Bronchial epithelial cell (primary cell): ENCODE results near the gene ATAD2B. TPM values are rescaled to one million over a fixed set of nuclear protein-coding genes. Genes with fewer than 3 reads are reported as not detected.
A peak's percentile ranks its signal among the peaks of the same experiment; 100 is the strongest.

ENCODE experiments used
- DNase-seq: peaks from one replicate; pipeline ENCODE4 v3.0.0-alpha.2; 2010; ENCODE audit warnings: low read depth
- FAIRE-seq: peaks from 2 replicates; lab custom pipeline; 2011; peaks lifted over from hg19 to GRCh38; lab: Jason Lieb, UNC
- H3K27me3 ChIP-seq: 2 replicates; pipeline ENCODE4 v1.5.1; 2011; ENCODE audit warnings: low read length; ENCODE audit not compliant: control insufficient read depth, insufficient read depth
- H3K36me3 ChIP-seq: 2 replicates; pipeline ENCODE4 v1.5.1; 2011; ENCODE audit warnings: low read length; ENCODE audit not compliant: control insufficient read depth, insufficient read depth
- H3K4me3 ChIP-seq: 2 replicates; pipeline ENCODE4 v1.5.1; 2011; ENCODE audit warnings: mild to moderate bottlenecking, low read depth, low read length, control low read depth
- total RNA-seq: library from RNA; depleted of rRNA; stranded (reverse); fragments of >200 nt; gene quantifications from 2 replicates; pipeline ENCODE4 v1.2.1, GENCODE V29; 2014
- TF ChIP-seq, protein P1 (sequence below): IDR thresholded peaks from 2 replicates; pipeline ENCODE4 v1.5.1; 2011; ENCODE audit warnings: mild to moderate bottlenecking, moderate library complexity, low read length, control low read depth, inconsistent platforms; ENCODE audit not compliant: insufficient read depth, severe bottlenecking

ATAD2B gene
- total RNA-seq, 1 donor from 2014 or later: 8.7 TPM

DNA sequence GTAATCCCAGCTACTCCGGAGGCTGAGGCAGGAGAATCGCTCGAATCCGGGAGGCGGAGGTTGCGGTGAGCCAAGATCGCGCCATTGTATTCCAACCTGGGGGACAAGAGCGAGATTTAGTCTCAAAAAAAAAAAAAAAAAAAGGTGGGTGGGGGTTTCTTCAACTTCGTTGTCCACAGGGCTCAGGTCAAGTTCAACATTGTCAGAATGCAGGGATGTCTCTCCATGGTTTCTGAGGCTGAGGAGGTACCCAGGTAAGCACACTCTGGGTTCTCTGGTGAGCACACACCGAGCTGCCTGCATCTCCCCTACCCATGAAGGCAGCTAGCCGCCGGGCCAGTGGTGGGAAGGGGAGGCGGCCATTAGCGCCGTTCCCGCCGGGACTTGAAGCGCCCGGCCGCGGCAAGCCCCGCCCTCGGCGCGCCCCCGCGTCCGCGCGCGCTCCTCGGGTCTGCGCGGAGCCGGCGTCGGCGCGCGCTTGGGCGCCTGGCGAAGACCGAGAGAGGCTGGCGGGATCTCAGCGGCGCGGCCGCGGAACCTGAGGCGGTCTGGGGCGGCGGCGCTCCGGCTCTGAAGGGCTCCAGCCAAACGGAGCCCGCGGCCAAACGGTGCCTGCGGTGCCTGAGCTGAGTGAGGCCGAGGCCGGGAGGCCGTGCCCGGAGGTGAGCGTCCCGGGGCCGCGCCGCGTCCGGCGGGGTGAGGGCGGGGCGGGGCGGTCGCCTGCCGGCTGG, 13.2 kb upstream of the ATAD2B start, which contains the start of gene UBXN2A:
UBXN2A (plus strand) TSS at position 477 of the 731 bp plus-strand sequence. CDS start 17,852 bp downstream, outside the sequence.
- TF ChIP-seq, protein P1, sequence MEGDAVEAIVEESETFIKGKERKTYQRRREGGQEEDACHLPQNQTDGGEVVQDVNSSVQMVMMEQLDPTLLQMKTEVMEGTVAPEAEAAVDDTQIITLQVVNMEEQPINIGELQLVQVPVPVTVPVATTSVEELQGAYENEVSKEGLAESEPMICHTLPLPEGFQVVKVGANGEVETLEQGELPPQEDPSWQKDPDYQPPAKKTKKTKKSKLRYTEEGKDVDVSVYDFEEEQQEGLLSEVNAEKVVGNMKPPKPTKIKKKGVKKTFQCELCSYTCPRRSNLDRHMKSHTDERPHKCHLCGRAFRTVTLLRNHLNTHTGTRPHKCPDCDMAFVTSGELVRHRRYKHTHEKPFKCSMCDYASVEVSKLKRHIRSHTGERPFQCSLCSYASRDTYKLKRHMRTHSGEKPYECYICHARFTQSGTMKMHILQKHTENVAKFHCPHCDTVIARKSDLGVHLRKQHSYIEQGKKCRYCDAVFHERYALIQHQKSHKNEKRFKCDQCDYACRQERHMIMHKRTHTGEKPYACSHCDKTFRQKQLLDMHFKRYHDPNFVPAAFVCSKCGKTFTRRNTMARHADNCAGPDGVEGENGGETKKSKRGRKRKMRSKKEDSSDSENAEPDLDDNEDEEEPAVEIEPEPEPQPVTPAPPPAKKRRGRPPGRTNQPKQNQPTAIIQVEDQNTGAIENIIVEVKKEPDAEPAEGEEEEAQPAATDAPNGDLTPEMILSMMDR: no peak
- H3K36me3 ChIP-seq: no peaks in the 10 kb centered on the region
- no peak for FAIRE-seq
- DNase-seq: peak; percentile 63
- peak within 1 kb of the TSS; percentile 77 for H3K4me3 ChIP-seq
- H3K27me3 ChIP-seq: no peaks in the 10 kb centered on the region

DNA sequence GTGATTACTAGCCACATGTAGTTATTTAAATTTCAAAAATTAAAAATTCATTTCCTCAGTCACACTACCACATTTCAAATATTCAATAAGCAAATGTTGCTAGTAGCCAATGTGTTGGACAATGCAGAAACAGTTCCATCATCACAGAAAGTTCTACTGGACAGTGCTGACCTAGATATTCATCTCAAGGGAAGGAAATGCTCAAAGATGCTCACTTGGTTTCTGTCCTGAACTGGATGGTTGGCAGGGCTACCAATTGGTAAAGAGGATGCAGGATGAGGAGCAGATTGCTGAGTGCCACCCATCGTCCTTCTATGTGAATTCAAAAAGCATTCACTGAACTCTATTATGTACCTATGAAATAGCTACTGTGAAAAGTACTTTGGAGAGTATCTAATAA, 7.3 kb upstream of the ATAD2B start:
- DNase-seq: no peak
- Histone ChIP-seq H3K27me3 (no peaks in the 10 kb centered on the region), H3K36me3 (no peaks in the 10 kb centered on the region), H3K4me3 (no peak overlapping the region)
- TF ChIP-seq, protein P1: no peak
- no peak for FAIRE-seq

DNA sequence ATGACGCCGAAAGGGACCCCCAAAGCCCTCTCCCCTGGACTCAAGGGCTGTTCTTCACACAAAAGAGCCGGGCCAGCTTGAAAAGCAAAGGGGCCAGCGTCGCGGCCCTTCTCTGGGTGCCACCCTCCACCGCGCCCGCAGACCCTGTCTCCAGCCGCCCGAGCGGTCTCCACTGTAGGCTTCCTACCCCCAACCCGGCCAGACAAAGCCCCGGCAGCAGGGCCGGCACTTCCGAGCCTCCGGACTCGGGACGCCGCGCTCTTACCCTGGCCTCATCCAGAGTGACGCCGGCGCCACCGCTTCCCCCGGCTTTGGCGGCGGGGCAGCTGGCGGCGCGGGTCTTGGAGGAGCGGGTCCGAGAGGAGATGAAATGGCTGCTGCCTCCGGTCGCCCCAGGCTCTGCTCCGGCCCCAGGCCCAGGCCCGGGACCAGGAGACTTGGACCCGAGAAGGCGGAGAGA, 603 bp downstream of the ATAD2B start:
- no peak for FAIRE-seq

DNA sequence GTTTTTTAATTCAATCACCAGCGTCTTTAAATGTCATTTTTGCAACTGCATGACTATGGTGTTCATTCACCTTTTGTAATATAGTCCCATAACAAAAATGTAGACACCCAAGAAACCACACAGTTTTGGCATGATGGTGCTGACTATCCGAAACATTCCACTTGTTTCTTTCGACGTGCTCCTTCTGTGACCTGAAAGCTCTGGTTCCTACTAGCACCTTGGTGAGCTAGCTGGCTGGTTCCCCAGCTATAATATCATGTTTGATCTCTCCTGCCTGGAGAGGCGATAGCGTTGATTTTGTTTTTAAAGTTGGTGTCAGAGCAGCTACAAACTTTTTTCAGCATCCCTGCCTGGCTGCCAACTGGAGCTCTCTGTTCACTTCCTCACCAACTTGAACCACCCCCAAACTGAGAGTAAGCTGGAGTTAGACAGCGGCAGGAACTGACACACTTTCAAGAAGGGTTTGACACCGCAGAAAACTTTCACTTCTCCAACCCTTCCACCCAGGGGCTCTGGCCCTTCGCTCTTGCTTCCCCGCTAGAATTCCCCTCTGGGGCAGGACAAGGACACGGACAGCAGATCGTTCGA, 1.1 kb downstream of the ATAD2B start:
- H3K4me3 ChIP-seq: peak overlapping the region; percentile 97
- FAIRE-seq (no peak), DNase-seq (peak; percentile 68)
- TF ChIP-seq, protein P1: no peak
- H3K27me3 ChIP-seq: no peaks in the 10 kb centered on the region
- H3K36me3 ChIP-seq: peaks cover 2% of the 10 kb centered on the region

More for the DNA sequence above, 603 bp downstream of the ATAD2B start:
- Histone ChIP-seq H3K27me3 (no peaks in the 10 kb centered on the region), H3K36me3 (peaks cover 2% of the 10 kb centered on the region), H3K4me3 (peak overlapping the region; percentile 97)
- no peak for DNase-seq
- TF ChIP-seq, protein P1: no peak

DNA sequence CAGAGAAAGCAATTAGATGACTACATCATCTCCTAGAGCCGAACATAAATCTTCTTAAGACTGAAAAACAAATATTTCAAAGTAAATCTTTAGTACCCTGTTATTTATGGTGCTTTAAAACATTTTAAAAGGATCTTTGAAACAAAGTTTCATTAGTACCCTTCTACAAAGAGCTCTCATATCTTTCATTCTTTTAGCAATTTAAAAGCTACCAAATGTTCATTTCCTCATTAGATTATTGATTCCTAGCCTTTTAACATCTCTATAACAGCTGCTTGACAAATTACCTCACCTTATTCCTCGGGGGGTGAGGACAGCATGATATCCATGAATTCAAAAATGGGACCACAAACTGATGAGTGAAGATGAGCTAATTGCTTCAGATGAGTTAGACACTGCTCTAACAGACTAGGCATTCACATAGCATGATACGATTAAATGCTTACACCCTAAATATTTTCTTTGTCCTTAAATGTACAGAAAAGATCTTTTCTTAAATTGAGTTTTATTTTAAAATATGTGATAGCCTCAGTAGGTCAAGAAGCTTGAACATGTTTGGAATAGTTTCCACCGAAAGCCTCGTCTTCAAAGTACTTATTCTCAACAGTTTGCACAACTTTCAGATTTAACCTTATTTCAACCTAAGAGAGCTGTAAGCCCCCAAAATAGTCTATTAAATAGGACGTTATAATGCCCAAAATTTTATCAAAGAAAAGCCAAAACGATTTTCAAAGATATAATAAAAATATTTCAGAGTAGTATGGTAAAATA, 2.1 kb downstream of the ATAD2B start:
- FAIRE-seq: no peak
- H3K36me3 ChIP-seq: peaks cover 2% of the 10 kb centered on the region
- DNase-seq: no peak
- TF ChIP-seq, protein P1: no peak
- no peaks in the 10 kb centered on the region for H3K27me3 ChIP-seq
- no peak overlapping the region for H3K4me3 ChIP-seq
